Fibroblast of lung (primary cell): Measurements from ENCODE around the gene SMAD2. TPM values are rescaled to one million over a fixed set of nuclear protein-coding genes. Genes with fewer than 3 reads are reported as not detected.
A peak's percentile ranks its signal among the peaks of the same experiment; 100 is the strongest.

ENCODE experiments used
- DNase-seq, 2 donors: peaks; one replicate each; pipeline versions ENCODE4 v3.0.0 to v3.0.0-alpha.2; 2010; ENCODE audit warnings: low read depth in 2 of 2
- H2AFZ ChIP-seq: 2 replicates; pipeline ENCODE4 v1.5.1; 2012; ENCODE audit warnings: low read length, control low read depth, inconsistent platforms
- H3K27ac ChIP-seq: 2 replicates; pipeline ENCODE4 v1.5.1; 2011; ENCODE audit warnings: low read length, control low read depth; ENCODE audit not compliant: insufficient read depth
- H3K27me3 ChIP-seq: 2 replicates; pipeline ENCODE4 v1.5.1; 2011; ENCODE audit warnings: mild to moderate bottlenecking, low read length; ENCODE audit not compliant: control insufficient read depth, insufficient read depth
- H3K36me3 ChIP-seq: 2 replicates; pipeline ENCODE4 v1.5.1; 2011; ENCODE audit warnings: low read length; ENCODE audit not compliant: control insufficient read depth, insufficient read depth
- H3K4me1 ChIP-seq: 2 replicates; pipeline ENCODE4 v1.5.1; 2011; ENCODE audit warnings: low read length; ENCODE audit not compliant: control insufficient read depth, insufficient read depth; ENCODE audit errors: extremely low read depth
- H3K4me2 ChIP-seq: 2 replicates; pipeline ENCODE4 v1.5.1; 2011; ENCODE audit warnings: low read length, control low read depth; ENCODE audit not compliant: insufficient read depth; ENCODE audit errors: extremely low read depth
- H3K4me3 ChIP-seq, 4 experiments: fragments of 200-600 bp in 1 of 4; sonication (generic) in 1 of 4; replicated peaks in 1 of 4; 2 replicates each; pipeline ENCODE4 v1.5.1; 2011 to 2016; ENCODE audit warnings: low read length in 4 of 4, low read depth in 3 of 4, mild to moderate bottlenecking in 3 of 4, control low read depth in 2 of 4, inconsistent platforms in 1 of 4, mixed read lengths in 1 of 4; ENCODE audit not compliant: insufficient read depth in 1 of 4; ENCODE audit errors: control extremely low read depth in 1 of 4
- H3K79me2 ChIP-seq: 2 replicates; pipeline ENCODE4 v1.5.1; 2012; ENCODE audit warnings: mild to moderate bottlenecking, low read length, inconsistent platforms; ENCODE audit not compliant: control insufficient read depth, insufficient read depth
- H3K9ac ChIP-seq: 2 replicates; pipeline ENCODE4 v1.5.1; 2011; ENCODE audit warnings: mild to moderate bottlenecking, low read length, control low read depth; ENCODE audit not compliant: insufficient read depth
- H3K9me3 ChIP-seq: 2 replicates; pipeline ENCODE4 v1.5.1; 2012; ENCODE audit warnings: low read depth, low read length; ENCODE audit not compliant: control insufficient read depth, insufficient read depth
- H4K20me1 ChIP-seq: 2 replicates; pipeline ENCODE4 v1.5.1; 2011; ENCODE audit warnings: low read length; ENCODE audit not compliant: control insufficient read depth, insufficient read depth; ENCODE audit errors: extremely low read depth
- EZH2 ChIP-seq: IDR thresholded peaks from 2 replicates; pipeline ENCODE4 v1.5.1; 2012; ENCODE audit warnings: low read length, control low read depth, mild to moderate bottlenecking; ENCODE audit errors: missing control alignments
- polyA plus RNA-seq, 2 donors: library from polyadenylated mRNA; depleted of rRNA in 1 of 2; stranded (reverse) in 1 of 2; unstranded in 1 of 2; fragments of >200 nt; gene quantifications; 2 replicates each; pipeline ENCODE4 v1.2.1, GENCODE V29; 2011 to 2012; ENCODE audit warnings: missing spikeins in 1 of 2
- total RNA-seq: library from RNA; depleted of rRNA; stranded (reverse); fragments of >200 nt; gene quantifications from 2 replicates; pipeline ENCODE4 v1.2.1, GENCODE V29; 2014
- TF ChIP-seq, protein P1 (sequence below), 2 donors: IDR thresholded peaks in 1 of 2; conservative IDR thresholded peaks in 1 of 2; 1 replicate in 1 of 2; 2 replicates in 1 of 2; pipeline ENCODE4 v1.5.1; 2011 to 2012; ENCODE audit warnings: low read length in 2 of 2, control low read depth in 1 of 2, inconsistent platforms in 1 of 2, low read depth in 1 of 2, mild to moderate bottlenecking in 1 of 2

The SMAD2 gene
- total and polyA plus RNA-seq, 2 donors (not counting 1 experiment from before 2014, with no cell fraction given) = 76.0 to 111 TPM

DNA sequence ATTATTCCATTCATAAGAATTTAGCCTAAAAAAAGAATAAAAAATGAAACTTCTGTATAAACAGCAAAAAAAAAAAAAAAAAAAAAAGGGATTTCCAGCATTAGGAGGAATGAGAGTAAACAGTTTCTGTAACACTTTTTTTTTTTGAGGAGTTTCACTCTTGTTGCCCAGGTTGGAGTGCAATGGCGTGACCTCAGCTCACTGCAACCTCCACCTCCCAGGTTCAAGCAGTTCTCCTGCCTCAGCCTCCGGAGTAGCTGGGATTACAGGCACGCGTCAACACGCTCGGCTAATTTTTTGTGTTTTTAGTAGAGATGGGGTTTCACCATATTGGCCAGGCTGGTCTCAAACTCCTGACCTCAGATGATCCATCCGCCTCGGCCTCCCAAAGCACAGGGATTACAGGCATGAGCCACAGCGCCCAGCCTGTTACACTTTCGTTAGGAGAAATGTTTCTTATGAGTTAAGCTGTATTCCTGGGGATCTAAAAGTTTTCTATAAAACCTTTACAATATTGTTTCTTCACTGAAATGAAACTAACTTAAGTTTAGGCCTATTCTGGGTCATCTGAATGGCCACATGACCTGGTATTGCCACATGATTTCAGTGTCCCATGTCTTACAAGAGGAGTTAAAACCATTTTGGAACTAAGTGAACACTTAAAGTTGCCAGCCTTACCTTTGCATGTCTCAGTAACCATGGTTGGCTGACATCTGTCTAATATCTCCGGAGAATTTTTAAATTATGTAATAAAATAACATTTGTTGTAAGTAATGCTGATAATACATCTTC, 17.5 kb downstream of the SMAD2 start:
- TF ChIP-seq, protein P1, sequence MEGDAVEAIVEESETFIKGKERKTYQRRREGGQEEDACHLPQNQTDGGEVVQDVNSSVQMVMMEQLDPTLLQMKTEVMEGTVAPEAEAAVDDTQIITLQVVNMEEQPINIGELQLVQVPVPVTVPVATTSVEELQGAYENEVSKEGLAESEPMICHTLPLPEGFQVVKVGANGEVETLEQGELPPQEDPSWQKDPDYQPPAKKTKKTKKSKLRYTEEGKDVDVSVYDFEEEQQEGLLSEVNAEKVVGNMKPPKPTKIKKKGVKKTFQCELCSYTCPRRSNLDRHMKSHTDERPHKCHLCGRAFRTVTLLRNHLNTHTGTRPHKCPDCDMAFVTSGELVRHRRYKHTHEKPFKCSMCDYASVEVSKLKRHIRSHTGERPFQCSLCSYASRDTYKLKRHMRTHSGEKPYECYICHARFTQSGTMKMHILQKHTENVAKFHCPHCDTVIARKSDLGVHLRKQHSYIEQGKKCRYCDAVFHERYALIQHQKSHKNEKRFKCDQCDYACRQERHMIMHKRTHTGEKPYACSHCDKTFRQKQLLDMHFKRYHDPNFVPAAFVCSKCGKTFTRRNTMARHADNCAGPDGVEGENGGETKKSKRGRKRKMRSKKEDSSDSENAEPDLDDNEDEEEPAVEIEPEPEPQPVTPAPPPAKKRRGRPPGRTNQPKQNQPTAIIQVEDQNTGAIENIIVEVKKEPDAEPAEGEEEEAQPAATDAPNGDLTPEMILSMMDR (conservative IDR thresholded peaks at IDR 0.05 in 1 of 2, IDR thresholded peaks at IDR 0.05 in 1 of 2; ENCODE audit: low read depth in 1 of 2, low read length in 2 of 2) = no peak
- no peak for TF ChIP-seq EZH2
- no peaks in the 10 kb centered on the region for H3K4me1 ChIP-seq
- H3K79me2 ChIP-seq = peaks cover 60% of the 10 kb centered on the region
- H3K9ac ChIP-seq = no peak overlapping the region
- H2AFZ ChIP-seq = no peak overlapping the region
- no peak overlapping the region for H3K4me2 ChIP-seq
- peaks cover 2% of the 10 kb centered on the region for H3K36me3 ChIP-seq
- no peaks in the 10 kb centered on the region for H3K9me3 ChIP-seq
- DNase-seq = peak in 1 of 2 donors; percentile 27
- no peaks in the 10 kb centered on the region for H3K27me3 ChIP-seq
- H3K4me3 ChIP-seq = no peak overlapping the region
- peaks cover 2% of the 10 kb centered on the region for H4K20me1 ChIP-seq
- H3K27ac ChIP-seq = no peak overlapping the region

DNA sequence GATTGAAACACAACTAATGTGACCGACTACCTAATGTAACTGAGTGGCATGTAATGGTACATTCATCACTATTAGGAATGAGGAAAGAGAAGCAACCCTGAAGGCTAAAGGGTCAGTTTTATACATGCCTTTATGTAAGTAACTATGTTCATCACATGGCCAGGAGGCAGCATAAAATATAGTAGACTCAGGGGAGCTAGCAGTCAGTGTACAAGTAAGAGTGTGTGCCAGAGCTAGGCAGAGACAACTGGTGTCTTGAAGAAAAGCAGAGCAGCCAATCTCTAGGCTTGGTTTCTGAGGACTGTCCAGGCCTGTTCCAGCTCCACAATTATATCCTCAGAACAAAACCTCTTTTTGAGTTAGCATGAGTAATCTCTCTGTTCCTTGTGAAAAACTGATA, 18.1 kb downstream of the SMAD2 start:
- DNase-seq = no peak
- TF ChIP-seq, protein P1 (conservative IDR thresholded peaks at IDR 0.05 in 1 of 2, IDR thresholded peaks at IDR 0.05 in 1 of 2; ENCODE audit: low read depth in 1 of 2, low read length in 2 of 2) = no peak
- no peak for TF ChIP-seq EZH2
- no peak overlapping the region for H3K4me2 ChIP-seq

DNA sequence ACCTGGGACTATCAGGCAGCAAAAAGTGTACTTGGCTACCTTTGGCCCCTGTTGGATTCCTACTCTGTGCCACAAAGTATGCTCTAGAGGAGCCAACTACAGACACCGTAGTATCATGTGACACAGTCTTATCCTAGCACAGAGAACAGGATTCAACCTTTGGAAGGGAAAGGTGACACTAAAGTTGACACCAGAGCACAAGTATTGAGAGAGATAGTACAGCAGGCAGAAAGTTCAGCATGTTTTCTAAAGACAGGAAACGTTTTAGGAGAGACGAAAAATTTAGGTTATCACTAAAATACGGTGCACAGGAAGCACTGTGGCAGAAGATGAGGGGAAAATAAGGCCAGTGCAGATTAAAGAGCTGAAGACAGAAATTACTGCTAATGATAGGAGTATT, 18.6 kb downstream of the SMAD2 start:
- no peak overlapping the region for H3K27ac ChIP-seq
- no peak for DNase-seq
- no peak overlapping the region for H3K4me3 ChIP-seq
- no peak overlapping the region for H2AFZ ChIP-seq
- H3K9me3 ChIP-seq = no peaks in the 10 kb centered on the region
- no peaks in the 10 kb centered on the region for H3K4me1 ChIP-seq
- H4K20me1 ChIP-seq = peaks cover 2% of the 10 kb centered on the region
- peaks cover 63% of the 10 kb centered on the region for H3K79me2 ChIP-seq
- no peaks in the 10 kb centered on the region for H3K27me3 ChIP-seq
- no peak overlapping the region for H3K4me2 ChIP-seq
- H3K36me3 ChIP-seq = peaks cover 2% of the 10 kb centered on the region
- no peak for TF ChIP-seq EZH2
- TF ChIP-seq, protein P1 (conservative IDR thresholded peaks at IDR 0.05 in 1 of 2, IDR thresholded peaks at IDR 0.05 in 1 of 2; ENCODE audit: low read depth in 1 of 2, low read length in 2 of 2) = no peak
- H3K9ac ChIP-seq = no peak overlapping the region

More for the DNA sequence above, 18.1 kb downstream of the SMAD2 start:
- Histone ChIP-seq H4K20me1 (peaks cover 2% of the 10 kb centered on the region), H3K4me1 (no peaks in the 10 kb centered on the region), H3K9ac (no peak overlapping the region), H3K27ac (no peak overlapping the region), H2AFZ (no peak overlapping the region), H3K9me3 (no peaks in the 10 kb centered on the region), H3K27me3 (no peaks in the 10 kb centered on the region), H3K36me3 (peaks cover 2% of the 10 kb centered on the region), H3K4me3 (no peak overlapping the region), H3K79me2 (peaks cover 61% of the 10 kb centered on the region)
